AG04449 (cell line): Measurements from ENCODE around the gene OBSCN.
A peak's percentile ranks its signal among the peaks of the same experiment; 100 is the strongest.
"Not testable (repeated sequence)": the region's sequence is repeated elsewhere in the genome, so short reads cannot be mapped to it uniquely, and the experiment has no call there.

Source experiments
- CTCF ChIA-PET: fragments of 350-600 bp; formaldehyde crosslinking; extraction: SDS; loops from one replicate; lab custom pipeline; 2021; ENCODE audit warnings: antibody characterized with exemption; lab: Yijun Ruan, JAX
- POLR2A ChIA-PET: fragments of 400-600, 350-600 bp; formaldehyde crosslinking; extraction: SDS; loops from one replicate; lab custom pipeline; 2020; ENCODE audit warnings: antibody characterized with exemption, inconsistent platforms; lab: Yijun Ruan, JAX
- DNase-seq: peaks from one replicate; pipeline ENCODE4 v3.0.0-alpha.2; 2010; ENCODE audit warnings: low read depth, low spot score
- H3K4me3 ChIP-seq: 2 replicates; pipeline ENCODE4 v1.5.1; 2011; ENCODE audit warnings: low read depth, mild to moderate bottlenecking, control low read depth, low read length
- TF ChIP-seq, protein P1 (sequence below): IDR thresholded peaks from one replicate; pipeline ENCODE4 v1.5.1; 2011; ENCODE audit warnings: mild to moderate bottlenecking, moderate library complexity, low read length, control low read depth, inconsistent platforms; ENCODE audit not compliant: insufficient read depth; ENCODE audit errors: missing control alignments

OBSCN gene

DNA sequence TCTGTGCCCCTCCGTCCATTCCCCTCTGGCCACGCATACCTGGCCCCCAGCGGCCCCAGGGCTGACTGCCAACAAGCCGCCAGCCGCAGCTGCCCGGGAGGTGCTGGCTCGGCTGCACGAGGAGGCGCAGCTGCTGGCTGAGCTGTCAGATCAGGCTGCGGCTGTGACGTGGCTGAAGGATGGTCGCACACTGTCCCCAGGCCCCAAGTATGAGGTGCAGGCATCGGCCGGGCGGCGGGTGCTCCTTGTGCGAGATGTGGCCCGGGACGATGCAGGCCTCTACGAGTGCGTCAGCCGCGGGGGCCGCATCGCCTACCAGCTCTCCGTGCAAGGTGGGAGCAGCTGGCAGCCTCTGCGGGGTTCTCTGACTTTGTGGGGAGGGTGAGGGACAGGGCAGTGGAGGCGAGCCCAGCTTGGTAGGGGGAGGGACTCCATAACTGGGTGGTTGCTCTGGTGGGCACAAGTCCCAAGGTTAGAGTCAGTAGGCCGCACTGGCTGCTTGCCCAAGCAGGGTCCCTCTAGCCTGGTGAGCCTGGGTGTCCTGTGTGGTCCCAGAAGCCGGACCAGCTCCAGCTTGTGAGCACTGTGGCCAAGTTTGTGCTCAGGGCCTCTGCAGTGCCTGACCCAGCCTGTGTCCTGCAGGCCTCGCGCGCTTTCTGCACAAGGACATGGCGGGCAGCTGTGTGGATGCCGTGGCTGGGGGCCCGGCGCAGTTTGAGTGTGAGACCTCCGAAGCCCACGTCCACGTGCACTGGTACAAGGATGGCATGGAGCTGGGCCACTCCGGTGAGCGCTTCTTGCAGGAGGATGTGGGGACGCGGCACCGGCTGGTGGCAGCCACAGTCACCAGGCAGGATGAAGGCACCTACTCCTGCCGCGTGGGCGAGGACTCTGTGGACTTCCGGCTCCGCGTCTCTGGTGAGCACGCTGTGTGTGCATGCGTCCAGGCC lies 8.8 kb downstream of the OBSCN start:
- POLR2A ChIA-PET = interaction anchor here (0.6 kb wide), 1 partner anchor 51 kb away, joined by 3 read pairs; the partner anchor contains the start of gene IBA57
- no peak overlapping the region for H3K4me3 ChIP-seq
- TF ChIP-seq, protein P1, sequence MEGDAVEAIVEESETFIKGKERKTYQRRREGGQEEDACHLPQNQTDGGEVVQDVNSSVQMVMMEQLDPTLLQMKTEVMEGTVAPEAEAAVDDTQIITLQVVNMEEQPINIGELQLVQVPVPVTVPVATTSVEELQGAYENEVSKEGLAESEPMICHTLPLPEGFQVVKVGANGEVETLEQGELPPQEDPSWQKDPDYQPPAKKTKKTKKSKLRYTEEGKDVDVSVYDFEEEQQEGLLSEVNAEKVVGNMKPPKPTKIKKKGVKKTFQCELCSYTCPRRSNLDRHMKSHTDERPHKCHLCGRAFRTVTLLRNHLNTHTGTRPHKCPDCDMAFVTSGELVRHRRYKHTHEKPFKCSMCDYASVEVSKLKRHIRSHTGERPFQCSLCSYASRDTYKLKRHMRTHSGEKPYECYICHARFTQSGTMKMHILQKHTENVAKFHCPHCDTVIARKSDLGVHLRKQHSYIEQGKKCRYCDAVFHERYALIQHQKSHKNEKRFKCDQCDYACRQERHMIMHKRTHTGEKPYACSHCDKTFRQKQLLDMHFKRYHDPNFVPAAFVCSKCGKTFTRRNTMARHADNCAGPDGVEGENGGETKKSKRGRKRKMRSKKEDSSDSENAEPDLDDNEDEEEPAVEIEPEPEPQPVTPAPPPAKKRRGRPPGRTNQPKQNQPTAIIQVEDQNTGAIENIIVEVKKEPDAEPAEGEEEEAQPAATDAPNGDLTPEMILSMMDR = no peak

DNA sequence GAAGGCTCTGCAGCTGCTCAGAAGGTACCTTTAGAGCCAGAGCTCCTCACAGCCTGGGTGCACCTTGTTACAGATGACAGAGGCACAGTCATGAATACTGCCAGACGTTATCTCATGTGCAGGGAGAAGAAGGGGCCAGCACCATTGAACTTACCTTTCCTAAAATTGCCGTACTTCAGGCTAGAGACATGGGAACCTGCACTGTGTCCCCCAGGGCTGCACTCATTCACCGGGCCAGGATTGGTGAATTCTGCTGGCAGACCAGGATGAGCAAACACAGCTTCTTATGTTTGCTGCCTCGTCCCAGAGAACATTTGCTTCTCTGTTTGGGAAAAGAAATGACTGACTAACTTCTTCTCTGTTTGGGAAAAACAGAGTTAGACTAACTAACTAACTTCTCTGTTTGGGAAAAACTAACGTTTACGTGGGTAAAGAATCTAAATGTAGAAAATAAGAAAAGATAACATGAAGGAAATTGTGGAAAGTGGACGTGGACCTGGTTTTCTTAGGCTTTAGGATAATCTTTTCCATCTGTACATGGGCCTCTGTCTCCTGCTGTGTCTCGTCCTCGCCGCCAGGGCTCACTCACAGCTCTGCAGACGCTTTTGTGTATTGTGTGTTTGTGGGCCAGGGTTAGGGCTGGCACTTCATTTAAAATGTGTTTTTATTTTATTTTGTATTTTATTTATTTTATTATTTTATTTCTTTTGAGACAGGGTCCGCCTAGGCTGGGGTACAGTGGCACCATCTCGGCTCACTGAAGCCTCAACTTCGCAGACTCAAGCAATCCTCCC lies 9.9 kb downstream of the OBSCN start:
- ChIA-PET POLR2A (no interaction called here), CTCF (interaction anchor here (0.5 to 2.1 kb wide), 14 partner anchors 9 to 297 kb away, joined by 3 to 6 read pairs (median 3); partner anchors contain the start of gene IBA57)
- no peak overlapping the region for H3K4me3 ChIP-seq
- DNase-seq = no peak
- TF ChIP-seq, protein P1 = peak; percentile 53

More for the DNA sequence above, 8.8 kb downstream of the OBSCN start:
- no peak for DNase-seq
- CTCF ChIA-PET = interaction anchor here (0.5 to 1.4 kb wide), 6 partner anchors 10 to 204 kb away, joined by 3 to 6 read pairs (median 3); partner anchors contain the start of gene IBA57

DNA sequence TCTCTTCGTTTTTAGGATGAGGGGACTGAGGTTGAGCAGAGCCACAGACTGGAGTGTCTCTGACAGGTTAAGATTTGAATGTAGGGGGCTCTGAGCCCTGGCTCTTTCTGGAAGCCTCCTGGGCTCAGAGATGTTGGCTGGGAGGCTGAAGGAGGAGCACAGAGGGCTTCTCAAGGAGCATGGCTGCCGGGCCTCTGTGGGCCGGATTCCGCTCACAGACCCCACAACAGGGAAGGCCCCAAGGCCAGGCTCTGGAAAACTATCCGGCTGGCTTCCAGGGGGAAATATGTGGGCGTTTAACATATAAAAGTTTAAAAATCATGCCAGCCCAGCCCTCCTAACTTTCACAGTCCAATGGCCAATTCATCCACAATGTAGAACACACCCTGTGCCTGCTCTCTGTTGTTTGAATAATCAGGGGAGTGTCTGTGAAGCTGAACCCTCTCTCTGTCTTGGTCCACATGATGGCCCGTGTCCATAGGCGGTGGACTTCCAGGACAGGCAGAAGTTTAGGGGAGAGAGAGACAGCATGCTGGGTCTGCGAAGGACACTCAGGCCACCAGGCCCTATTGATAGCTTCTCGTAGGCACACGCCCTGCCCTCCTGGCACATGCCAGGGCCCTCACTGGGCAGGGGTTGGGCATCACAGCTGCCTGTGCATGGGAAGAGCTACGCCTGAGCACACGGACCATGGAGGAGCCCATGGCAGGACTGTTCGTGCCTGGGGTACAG lies 10.8 kb downstream of the OBSCN start:
- ChIA-PET CTCF (interaction anchor here (0.5 to 2.1 kb wide), 6 partner anchors 10 to 1812 kb away, joined by 3 to 6 read pairs (median 4); no protein-coding TSS in a partner anchor), POLR2A (no interaction called here)
- no peak overlapping the region for H3K4me3 ChIP-seq
- no peak for DNase-seq
- TF ChIP-seq, protein P1 = no peak

DNA sequence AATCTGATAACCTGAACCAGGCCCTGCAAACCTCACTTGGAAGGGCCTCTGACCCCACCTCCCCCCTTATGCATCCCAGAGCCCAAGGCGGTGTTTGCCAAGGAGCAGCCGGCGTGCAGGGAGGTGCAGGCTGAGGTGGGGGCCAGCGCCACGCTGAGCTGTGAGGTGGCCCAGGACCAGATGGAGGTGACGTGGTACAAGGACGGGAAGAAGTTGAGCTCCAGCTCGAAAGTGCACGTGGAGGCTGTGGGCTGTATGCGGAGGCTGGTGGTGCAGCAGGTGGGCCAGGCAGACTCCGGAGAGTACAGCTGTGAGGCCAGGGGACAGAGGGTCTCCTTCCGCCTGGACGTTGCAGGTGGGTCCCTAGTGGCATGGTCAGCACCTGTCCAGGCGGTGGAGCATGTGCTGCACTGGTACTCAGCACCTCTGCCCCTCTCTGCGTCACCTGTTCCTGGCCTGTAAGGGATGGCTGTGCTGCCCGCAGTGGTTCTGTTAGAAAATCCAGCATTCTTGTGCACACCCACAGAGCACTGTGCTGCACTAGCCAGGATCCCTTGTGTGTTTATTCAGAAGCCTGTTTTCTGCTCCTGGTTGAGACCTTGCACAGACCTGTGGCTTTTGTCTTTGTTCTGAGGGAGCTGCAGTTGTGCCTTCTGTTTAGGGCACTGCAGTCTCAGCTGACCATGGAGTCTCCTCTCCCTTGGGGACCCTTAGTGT lies 11.6 kb downstream of the OBSCN start:
- CTCF ChIA-PET = interaction anchor here (0.8 to 2.1 kb wide), 4 partner anchors 10 to 296 kb away, joined by 3 to 6 read pairs (median 4); no protein-coding TSS in a partner anchor
- DNase-seq = no peak
- POLR2A ChIA-PET = no interaction called here
- no peak overlapping the region for H3K4me3 ChIP-seq
- TF ChIP-seq, protein P1 = no peak

DNA sequence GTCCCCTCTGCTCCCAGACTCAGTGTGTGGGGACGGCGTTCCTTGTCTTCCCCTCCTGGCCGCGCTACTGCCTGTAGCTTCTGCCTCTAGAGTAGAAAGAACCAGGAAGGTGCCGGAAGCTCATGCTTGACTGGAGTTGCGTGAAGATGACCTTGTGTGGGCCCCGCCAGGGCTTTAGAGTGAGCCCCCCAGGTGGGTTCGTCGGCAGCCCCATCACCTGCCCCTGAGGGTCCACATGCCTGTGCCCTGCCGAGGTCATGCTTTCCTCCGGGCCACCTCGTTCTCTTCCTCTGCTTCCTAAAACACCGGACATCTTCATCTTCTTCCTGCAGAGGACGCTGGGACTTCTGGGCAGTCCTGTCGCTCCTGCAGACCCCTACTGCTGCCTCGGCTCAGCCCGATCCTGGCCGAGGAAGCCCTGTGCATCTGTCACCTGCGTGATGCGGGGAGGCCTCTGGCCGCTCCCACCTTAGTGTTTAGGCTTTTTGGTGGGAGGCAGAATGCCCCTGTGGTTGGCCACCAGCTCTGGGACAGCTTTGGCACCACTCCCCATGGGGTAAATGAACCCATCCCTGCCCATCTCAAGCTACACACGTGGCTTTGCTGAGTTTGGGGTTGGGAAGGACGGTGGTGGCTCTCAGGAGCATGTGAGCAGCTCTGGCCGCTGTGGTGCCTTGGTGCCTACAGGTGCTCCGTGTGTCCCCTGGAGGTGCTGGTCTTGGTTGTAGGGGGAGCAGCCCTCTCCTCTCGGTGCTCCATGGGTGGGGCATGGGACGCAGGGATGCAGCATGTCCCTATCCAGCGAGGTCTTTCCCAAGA lies 12.3 kb downstream of the OBSCN start:
- no peak for DNase-seq
- ChIA-PET POLR2A (no interaction called here), CTCF (interaction anchor here (0.8 to 2.1 kb wide), 4 partner anchors 9 to 295 kb away, joined by 3 to 6 read pairs (median 4); no protein-coding TSS in a partner anchor)
- TF ChIP-seq, protein P1 = no peak
- H3K4me3 ChIP-seq = no peak overlapping the region

DNA sequence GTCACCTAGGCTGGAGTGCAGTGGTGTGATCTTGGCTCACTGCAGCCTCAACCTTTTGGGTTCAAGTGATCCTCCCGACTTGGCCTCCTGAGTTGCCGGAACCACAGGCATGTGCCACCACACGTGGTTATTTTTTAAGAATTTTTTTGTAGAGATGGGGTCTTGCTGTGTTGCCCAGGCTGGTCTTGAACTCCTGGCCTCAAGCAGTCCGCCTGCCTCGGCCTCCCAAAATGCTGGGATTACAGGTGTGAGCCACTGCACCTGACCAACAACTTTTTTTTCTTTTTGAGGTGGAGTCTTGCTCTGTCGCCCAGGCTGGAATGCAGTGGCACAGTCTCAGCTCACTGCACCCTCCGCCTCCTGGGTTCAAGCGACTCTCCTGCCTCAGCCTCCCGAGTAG lies 13.3 kb downstream of the OBSCN start:
- CTCF ChIA-PET, DNase-seq, H3K4me3 ChIP-seq, POLR2A ChIA-PET: not testable (repeated sequence)
